ENCODE results near the gene NUDCD3.
A peak's percentile ranks its signal among the peaks of the same experiment; 100 is the strongest.

Gene NUDCD3

GRCh38 chr7:44490351-44491200 is at the start of gene NUDCD3:
Gene NUDCD3 (minus strand): TSS chr7:44490658. CDS start chr7:44490600, 58 bp downstream.
- peak; percentile 68 to 79 (median 71) for DNase-seq (ENCODE audit: low read depth in 2 of 3, low spot score in 1 of 3)

- no peak for DNase-seq (ENCODE audit: low read depth in 2 of 3, low spot score in 1 of 3)
Measured at GRCh38 chr7:44539669-44540506, 49.4 kb upstream of the NUDCD3 start.

GRCh38 chr7:44538798-44539668 is 48.6 kb upstream of the NUDCD3 start:
- no peak for DNase-seq (ENCODE audit: low read depth in 2 of 3, low spot score in 1 of 3)

GRCh38 chr7:44538093-44538797 is 47.8 kb upstream of the NUDCD3 start:
- DNase-seq (ENCODE audit: low read depth in 2 of 3, low spot score in 1 of 3), result no peak

- no peak for DNase-seq (ENCODE audit: low read depth in 2 of 3, low spot score in 1 of 3)
Measured at GRCh38 chr7:44537442-44537841, 47.0 kb upstream of the NUDCD3 start.

- no peak for DNase-seq (ENCODE audit: low read depth in 2 of 3, low spot score in 1 of 3)
Measured at GRCh38 chr7:44536090-44536489, 45.6 kb upstream of the NUDCD3 start.

- no peak for DNase-seq (ENCODE audit: low read depth in 2 of 3, low spot score in 1 of 3)
Measured at GRCh38 chr7:44535348-44536064, 45.0 kb upstream of the NUDCD3 start.

GRCh38 chr7:44534501-44534900 is 44.0 kb upstream of the NUDCD3 start:
- DNase-seq (ENCODE audit: low read depth in 2 of 3, low spot score in 1 of 3), result peak; percentile 29 to 51 (median 42)

GRCh38 chr7:44534087-44534486 is 43.6 kb upstream of the NUDCD3 start:
- DNase-seq (ENCODE audit: low read depth in 2 of 3, low spot score in 1 of 3), result no peak

- no peak for DNase-seq (ENCODE audit: low read depth in 2 of 3, low spot score in 1 of 3)
Measured at GRCh38 chr7:44533301-44534055, 43.0 kb upstream of the NUDCD3 start.

- DNase-seq (ENCODE audit: low read depth in 2 of 3, low spot score in 1 of 3), result no peak
Measured at GRCh38 chr7:44531421-44532380, 41.2 kb upstream of the NUDCD3 start.

- no peak for DNase-seq (ENCODE audit: low read depth in 2 of 3, low spot score in 1 of 3)
Measured at GRCh38 chr7:44530990-44531389, 40.5 kb upstream of the NUDCD3 start.

- no peak for DNase-seq (ENCODE audit: low read depth in 2 of 3, low spot score in 1 of 3)
Measured at GRCh38 chr7:44524811-44525388, 34.4 kb upstream of the NUDCD3 start.

GRCh38 chr7:44522315-44522714 is 31.9 kb upstream of the NUDCD3 start:
- no peak for DNase-seq (ENCODE audit: low read depth in 2 of 3, low spot score in 1 of 3)

- no peak for DNase-seq (ENCODE audit: low read depth in 2 of 3, low spot score in 1 of 3)
Measured at GRCh38 chr7:44521347-44522095, 31.1 kb upstream of the NUDCD3 start.

- no peak for DNase-seq (ENCODE audit: low read depth in 2 of 3, low spot score in 1 of 3)
Measured at GRCh38 chr7:44520574-44520973, 30.1 kb upstream of the NUDCD3 start.

GRCh38 chr7:44519546-44519945 is 29.1 kb upstream of the NUDCD3 start:
- no peak for DNase-seq (ENCODE audit: low read depth in 2 of 3, low spot score in 1 of 3)

Data from stimulated activated CD4-positive, alpha-beta T cell treated with anti-CD3 and anti-CD28 coated beads, Interleukin-12 subunit alpha, Interleukin-12 subunit beta, amount 100 ng/mL, for 48 hours (primary cell).